OCI-LY1 (cell line): ENCODE results near the gene POU2F1.

Experiments used
- H2AFZ ChIP-seq: fragments of 200-600 bp; sonication (generic), shearing (Covaris generic); 2 replicates; pipeline ENCODE4 v1.6.0; 2014; ENCODE audit warnings: antibody characterized with exemption, mild to moderate bottlenecking, low read length
- H3F3A ChIP-seq: fragments of 200-600 bp; sonication (generic), shearing (Covaris generic); 2 replicates; pipeline ENCODE4 v1.6.0; 2014; ENCODE audit warnings: mild to moderate bottlenecking, antibody characterized with exemption, low read length, moderate library complexity; ENCODE audit not compliant: insufficient read depth
- H3K27ac ChIP-seq: fragments of 200-600 bp; sonication (generic); 2 replicates; pipeline ENCODE4 v1.5.1; 2014; ENCODE audit warnings: low read length, mixed run types, mild to moderate bottlenecking, low read depth; ENCODE audit not compliant: poor library complexity, severe bottlenecking
- H3K27me3 ChIP-seq: fragments of 200-600 bp; sonication (generic); 2 replicates; pipeline ENCODE4 v1.6.0; 2014; ENCODE audit warnings: antibody characterized with exemption, mild to moderate bottlenecking, low read length, moderate library complexity; ENCODE audit not compliant: insufficient read depth
- H3K36me3 ChIP-seq: fragments of 200-600 bp; sonication (generic); 2 replicates; pipeline ENCODE4 v1.6.1; 2014; ENCODE audit warnings: mild to moderate bottlenecking, antibody characterized with exemption, low read length, moderate library complexity, mixed read lengths; ENCODE audit not compliant: insufficient read depth
- H3K4me1 ChIP-seq: fragments of 200-600 bp; sonication (generic); 2 replicates; pipeline ENCODE4 v1.5.1; 2014; ENCODE audit warnings: mild to moderate bottlenecking, low read length, moderate library complexity; ENCODE audit not compliant: insufficient read depth, severe bottlenecking
- H3K4me2 ChIP-seq: fragments of 200-600 bp; sonication (generic), shearing (Covaris generic); 2 replicates; pipeline ENCODE4 v1.6.1; 2014; ENCODE audit warnings: low read length
- H3K4me3 ChIP-seq: fragments of 200-600 bp; sonication (generic); 2 replicates; pipeline ENCODE4 v1.5.1; 2014; ENCODE audit warnings: low read length, low read depth, mild to moderate bottlenecking, mixed read lengths; ENCODE audit not compliant: poor library complexity, severe bottlenecking
- H3K79me2 ChIP-seq: fragments of 200-600 bp; shearing (Covaris generic); 2 replicates; pipeline ENCODE4 v1.6.1; 2016; ENCODE audit warnings: mixed run types, low read length, mixed read lengths; ENCODE audit not compliant: insufficient read depth
- H3K9ac ChIP-seq: fragments of 200-600 bp; sonication (generic), shearing (Covaris generic); 2 replicates; pipeline ENCODE4 v1.6.1; 2014; ENCODE audit warnings: mild to moderate bottlenecking, low read length, mixed read lengths
- H3K9me2 ChIP-seq: fragments of 200-600 bp; sonication (generic), shearing (Covaris generic); 2 replicates; pipeline ENCODE4 v1.6.1; 2014; ENCODE audit warnings: low read depth, mild to moderate bottlenecking, low read length, mixed read lengths
- H3K9me3 ChIP-seq: fragments of 200-600 bp; shearing (Covaris generic); 2 replicates; pipeline ENCODE4 v1.6.1; 2014; ENCODE audit warnings: low read length, mixed read lengths
- H4K20me1 ChIP-seq: fragments of 200-600 bp; sonication (generic), shearing (Covaris generic); 2 replicates; pipeline ENCODE4 v1.6.0; 2016; ENCODE audit warnings: mild to moderate bottlenecking, low read length; ENCODE audit not compliant: insufficient read depth
- EZH2 ChIP-seq: fragments of 200-600 bp; sonication (generic), shearing (Covaris generic); IDR thresholded peaks from 2 replicates; pipeline ENCODE4 v1.8.0; 2017; ENCODE audit warnings: borderline replicate concordance, mixed run types, mild to moderate bottlenecking, antibody characterized with exemption, low read length, moderate library complexity, mixed read lengths
- TF ChIP-seq, protein P1 (sequence below): fragments of 200-600 bp; sonication (generic), shearing (Covaris generic); IDR thresholded peaks from 2 replicates; pipeline ENCODE4 v1.5.1; 2017; ENCODE audit warnings: mild to moderate bottlenecking, antibody characterized with exemption, low read length, moderate library complexity, mixed read lengths

POU2F1 gene

DNA sequence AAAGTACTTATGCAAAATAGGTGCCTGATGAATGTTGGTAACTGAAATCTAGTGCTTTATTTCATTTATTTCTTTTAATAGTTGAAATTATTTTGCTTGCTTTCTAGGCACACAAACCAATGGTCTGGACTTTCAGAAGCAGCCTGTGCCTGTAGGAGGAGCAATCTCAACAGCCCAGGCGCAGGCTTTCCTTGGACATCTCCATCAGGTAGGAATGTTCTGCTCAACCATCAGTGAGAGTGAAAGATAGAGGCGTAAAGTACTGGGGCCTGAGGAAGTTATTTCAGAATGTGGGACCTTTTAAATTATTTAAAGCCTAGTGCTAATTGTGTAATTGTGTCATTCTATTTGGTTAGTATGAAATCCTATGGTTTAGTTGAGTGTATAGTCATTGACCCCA is 144.7 kb downstream of the POU2F1 start:
- H3K27me3 ChIP-seq: no peaks in the 10 kb centered on the region
- peaks cover 48% of the 10 kb centered on the region for H3K36me3 ChIP-seq
- no peak overlapping the region for H3K4me3 ChIP-seq
- H3K79me2 ChIP-seq: peaks cover 57% of the 10 kb centered on the region
- no peak overlapping the region for H3K9ac ChIP-seq
- no peak overlapping the region for H3K4me2 ChIP-seq
- no peaks in the 10 kb centered on the region for H3F3A ChIP-seq
- H3K9me3 ChIP-seq: no peaks in the 10 kb centered on the region
- no peaks in the 10 kb centered on the region for H3K9me2 ChIP-seq
- no peak for TF ChIP-seq EZH2
- peaks cover 26% of the 10 kb centered on the region for H3K4me1 ChIP-seq
- no peak overlapping the region for H2AFZ ChIP-seq
- no peaks in the 10 kb centered on the region for H4K20me1 ChIP-seq
- no peak overlapping the region for H3K27ac ChIP-seq

DNA sequence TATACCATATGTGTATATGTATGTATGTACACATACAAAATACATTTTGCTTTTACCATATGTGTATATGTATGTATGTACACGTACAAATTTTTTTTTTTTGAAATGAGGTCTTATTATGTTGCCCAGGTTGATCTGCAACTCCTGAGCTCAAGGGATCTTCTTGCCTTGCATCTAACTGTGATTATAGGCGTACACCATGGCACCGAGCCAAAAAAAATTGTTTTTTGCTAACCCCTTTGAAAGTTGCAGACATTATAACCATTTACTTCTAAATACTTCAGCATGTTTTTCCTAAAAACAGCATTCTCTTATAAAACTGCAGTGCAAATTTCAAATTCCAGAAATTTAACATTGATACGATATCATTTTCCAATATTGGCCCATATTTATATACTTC is 147.0 kb downstream of the POU2F1 start:
- no peaks in the 10 kb centered on the region for H3F3A ChIP-seq
- H3K79me2 ChIP-seq: peaks cover 34% of the 10 kb centered on the region
- no peak overlapping the region for H3K27ac ChIP-seq
- no peaks in the 10 kb centered on the region for H3K27me3 ChIP-seq
- TF ChIP-seq EZH2: no peak
- TF ChIP-seq, protein P1, sequence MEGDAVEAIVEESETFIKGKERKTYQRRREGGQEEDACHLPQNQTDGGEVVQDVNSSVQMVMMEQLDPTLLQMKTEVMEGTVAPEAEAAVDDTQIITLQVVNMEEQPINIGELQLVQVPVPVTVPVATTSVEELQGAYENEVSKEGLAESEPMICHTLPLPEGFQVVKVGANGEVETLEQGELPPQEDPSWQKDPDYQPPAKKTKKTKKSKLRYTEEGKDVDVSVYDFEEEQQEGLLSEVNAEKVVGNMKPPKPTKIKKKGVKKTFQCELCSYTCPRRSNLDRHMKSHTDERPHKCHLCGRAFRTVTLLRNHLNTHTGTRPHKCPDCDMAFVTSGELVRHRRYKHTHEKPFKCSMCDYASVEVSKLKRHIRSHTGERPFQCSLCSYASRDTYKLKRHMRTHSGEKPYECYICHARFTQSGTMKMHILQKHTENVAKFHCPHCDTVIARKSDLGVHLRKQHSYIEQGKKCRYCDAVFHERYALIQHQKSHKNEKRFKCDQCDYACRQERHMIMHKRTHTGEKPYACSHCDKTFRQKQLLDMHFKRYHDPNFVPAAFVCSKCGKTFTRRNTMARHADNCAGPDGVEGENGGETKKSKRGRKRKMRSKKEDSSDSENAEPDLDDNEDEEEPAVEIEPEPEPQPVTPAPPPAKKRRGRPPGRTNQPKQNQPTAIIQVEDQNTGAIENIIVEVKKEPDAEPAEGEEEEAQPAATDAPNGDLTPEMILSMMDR: no peak
- H3K4me2 ChIP-seq: no peak overlapping the region
- no peak overlapping the region for H3K9ac ChIP-seq
- H3K4me3 ChIP-seq: no peak overlapping the region
- no peak overlapping the region for H2AFZ ChIP-seq
- H3K4me1 ChIP-seq: peaks cover 3% of the 10 kb centered on the region
- H4K20me1 ChIP-seq: no peaks in the 10 kb centered on the region
- H3K36me3 ChIP-seq: peaks cover 71% of the 10 kb centered on the region
- no peaks in the 10 kb centered on the region for H3K9me3 ChIP-seq
- H3K9me2 ChIP-seq: no peaks in the 10 kb centered on the region

DNA sequence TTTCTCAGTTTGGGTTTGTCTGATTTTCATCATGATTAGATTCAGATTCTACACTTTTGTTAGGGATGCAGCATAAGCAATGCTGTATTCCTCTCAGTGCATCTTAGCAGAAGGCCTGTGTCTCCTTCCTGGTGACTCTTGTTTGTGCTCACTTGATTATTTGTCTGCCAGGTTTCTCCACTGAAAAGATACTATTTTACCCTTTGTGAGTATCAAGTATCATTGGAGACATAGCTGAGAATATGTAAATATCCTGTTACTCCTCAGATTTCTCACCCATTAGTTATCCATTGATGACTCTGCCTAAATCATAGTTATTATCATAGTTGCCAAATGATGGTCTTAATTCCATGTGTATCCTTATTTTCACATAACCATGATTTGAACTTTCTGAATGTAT is 148.5 kb downstream of the POU2F1 start:
- Histone ChIP-seq H3K9me2 (no peaks in the 10 kb centered on the region), H3K9me3 (no peaks in the 10 kb centered on the region), H3K79me2 (peaks cover 20% of the 10 kb centered on the region; the same call in 1 of the 2 replicates), H3K27me3 (no peaks in the 10 kb centered on the region), H3K36me3 (peaks cover 84% of the 10 kb centered on the region), H3K4me1 (no peaks in the 10 kb centered on the region), H3K4me3 (no peak overlapping the region), H3K9ac (no peak overlapping the region), H3F3A (no peaks in the 10 kb centered on the region), H3K27ac (no peak overlapping the region), H4K20me1 (no peaks in the 10 kb centered on the region), H3K4me2 (no peak overlapping the region), H2AFZ (no peak overlapping the region)
- TF ChIP-seq EZH2: no peak
- TF ChIP-seq, protein P1: no peak

DNA sequence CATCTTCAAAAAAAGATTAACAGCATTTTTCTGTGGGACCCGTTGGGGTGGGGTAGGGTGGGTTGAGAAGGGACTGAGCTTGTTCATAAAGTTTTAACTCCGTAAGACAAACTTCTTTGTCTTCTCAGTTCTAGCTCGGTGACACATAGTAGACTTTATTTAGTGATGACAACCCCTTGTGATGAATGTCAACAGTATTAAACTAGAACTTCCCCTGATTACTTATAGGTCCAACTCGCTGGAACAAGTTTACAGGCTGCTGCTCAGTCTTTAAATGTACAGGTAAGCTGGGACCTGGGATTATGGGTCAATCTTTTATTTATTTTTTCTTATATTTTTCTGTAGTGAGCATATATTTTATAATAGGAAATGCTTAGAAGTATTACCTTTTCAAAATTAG is 149.2 kb downstream of the POU2F1 start:
- Histone ChIP-seq H4K20me1 (no peaks in the 10 kb centered on the region), H3K9me2 (no peaks in the 10 kb centered on the region), H3K79me2 (peaks cover 18% of the 10 kb centered on the region; the same call in 1 of the 2 replicates), H3K4me2 (no peak overlapping the region), H2AFZ (no peak overlapping the region), H3K36me3 (peaks cover 88% of the 10 kb centered on the region), H3K4me1 (no peaks in the 10 kb centered on the region), H3K27ac (no peak overlapping the region), H3F3A (no peaks in the 10 kb centered on the region), H3K4me3 (no peak overlapping the region), H3K9me3 (no peaks in the 10 kb centered on the region), H3K27me3 (no peaks in the 10 kb centered on the region), H3K9ac (no peak overlapping the region)
- TF ChIP-seq, protein P1: no peak
- TF ChIP-seq EZH2: no peak
